GM19239 (cell line): ENCODE measurements around the gene TMEM132D.

Experiments used
- DNase-seq: peaks from one replicate; pipeline ENCODE4 v3.0.0; 2011; ENCODE audit warnings: low spot score; ENCODE audit not compliant: insufficient read length
- FAIRE-seq: peaks from 2 replicates; lab custom pipeline; 2011; peaks lifted over from hg19 to GRCh38; lab: Jason Lieb, UNC

The TMEM132D gene

DNA sequence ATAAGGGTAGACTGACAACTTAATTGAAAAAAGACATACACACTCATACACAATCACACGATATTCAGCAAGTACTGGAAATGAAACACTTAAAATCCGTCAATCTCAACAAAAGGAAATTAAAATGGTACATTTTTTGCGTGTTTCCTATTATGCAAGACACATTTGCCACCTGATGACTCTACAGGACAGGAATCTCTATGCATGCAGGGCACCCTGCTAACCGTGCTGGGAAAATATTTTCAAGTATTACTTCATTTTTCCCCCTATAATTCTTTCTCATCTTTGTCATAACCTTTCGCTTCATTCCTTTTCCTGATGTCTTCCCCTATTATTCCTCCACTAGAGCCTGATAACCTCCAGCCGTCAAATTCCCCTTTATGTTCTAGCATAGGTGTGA, 150.2 kb downstream of the TMEM132D start:
- DNase-seq = no peak
- no peak for FAIRE-seq

DNA sequence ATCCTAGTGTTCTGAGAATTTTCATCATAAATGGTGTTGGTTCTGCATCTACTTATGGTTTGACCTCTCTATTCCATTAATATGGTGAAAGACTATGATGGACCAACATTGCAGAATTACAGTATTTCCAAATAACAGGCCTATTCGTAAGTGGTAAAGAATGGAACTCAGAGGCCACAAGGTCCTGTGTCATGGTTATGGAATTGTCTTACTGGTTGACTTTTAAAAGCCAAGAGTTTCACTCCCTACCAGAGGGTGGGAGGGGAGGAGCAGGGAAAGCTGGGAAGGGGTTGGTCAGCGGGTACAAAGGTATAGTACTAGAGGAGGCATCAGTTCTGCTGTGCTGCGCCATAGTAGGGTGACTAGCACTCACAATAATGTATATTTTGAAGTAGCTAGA, 153.4 kb downstream of the TMEM132D start:
- no peak for FAIRE-seq
- no peak for DNase-seq

DNA sequence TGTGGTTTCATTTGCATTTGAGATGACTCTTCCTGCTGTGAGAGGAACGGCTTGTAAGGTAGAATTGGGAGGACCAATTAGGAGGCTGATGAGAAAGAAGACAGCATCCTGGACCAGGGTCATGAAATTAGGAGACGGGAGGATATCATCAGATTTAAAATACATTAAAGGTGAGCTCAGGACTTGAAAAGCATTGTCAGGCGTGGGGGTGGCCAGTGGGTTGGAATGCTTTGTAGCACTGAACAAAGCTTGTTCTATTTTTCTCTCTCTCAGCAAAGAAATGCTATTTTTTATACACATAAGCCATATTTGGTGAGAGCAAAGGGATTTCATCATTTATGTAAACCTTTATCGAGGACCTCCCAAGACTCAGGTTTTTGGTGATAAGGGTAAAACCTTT, 157.5 kb downstream of the TMEM132D start:
- no peak for DNase-seq
- no peak for FAIRE-seq

DNA sequence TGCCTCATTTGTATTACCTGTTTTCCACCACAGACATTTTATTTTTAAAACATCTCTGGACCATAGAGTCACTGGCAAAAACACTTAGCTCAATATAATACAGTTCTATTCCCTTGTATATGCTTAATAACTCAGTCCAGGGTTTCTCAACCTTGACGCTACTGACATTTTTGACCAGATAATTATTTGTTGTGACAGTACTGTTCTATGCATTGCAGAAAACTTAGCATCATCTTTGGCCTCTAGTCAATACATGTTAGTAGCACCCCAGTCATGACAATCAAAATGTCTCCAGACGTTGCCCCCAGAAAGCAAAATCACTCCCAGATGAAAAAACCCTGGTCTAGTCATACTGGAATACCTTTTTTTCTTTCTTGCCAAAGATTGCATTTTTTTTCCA, 174.7 kb downstream of the TMEM132D start:
- DNase-seq = no peak
- FAIRE-seq = no peak

DNA sequence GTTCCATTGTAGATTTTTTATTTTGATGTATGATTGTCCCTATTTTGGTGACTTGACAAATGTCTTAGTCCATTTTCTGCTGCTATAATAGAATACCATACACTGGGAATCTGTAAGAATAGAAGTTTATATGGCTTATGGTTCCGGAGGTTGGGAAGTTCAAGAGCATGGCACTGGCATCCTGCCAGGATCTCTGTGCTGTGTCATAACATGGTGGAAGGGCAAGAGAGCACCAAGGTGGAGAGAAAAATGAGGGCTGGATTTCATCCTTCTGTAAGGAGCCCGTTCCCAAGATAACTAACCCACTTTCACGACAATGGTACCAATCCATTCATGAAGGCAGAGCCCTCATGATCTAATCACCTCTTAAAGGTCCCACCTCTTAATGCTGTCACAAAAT, 176.7 kb downstream of the TMEM132D start:
- no peak for DNase-seq
- FAIRE-seq = no peak

DNA sequence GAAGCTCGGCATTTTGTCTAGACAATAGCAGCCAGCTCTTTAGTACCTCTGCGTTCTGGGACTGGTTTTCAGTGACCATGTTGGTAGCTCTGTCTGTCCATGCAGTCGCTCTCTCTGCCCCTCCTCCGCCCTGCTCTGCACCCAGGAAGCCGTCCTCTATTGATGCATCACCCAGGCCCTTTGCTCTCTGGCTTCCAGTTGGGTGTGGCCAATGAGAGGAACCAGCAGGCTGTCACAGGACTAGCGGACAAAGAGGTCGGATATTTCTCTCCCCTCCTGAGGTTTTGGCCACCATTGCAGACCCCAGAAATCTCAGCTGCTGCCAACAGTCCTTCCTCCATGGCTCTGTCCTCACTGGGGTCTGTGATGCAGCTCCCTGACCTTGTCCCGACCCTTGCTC, 180.6 kb downstream of the TMEM132D start:
- DNase-seq = no peak
- FAIRE-seq = no peak

DNA sequence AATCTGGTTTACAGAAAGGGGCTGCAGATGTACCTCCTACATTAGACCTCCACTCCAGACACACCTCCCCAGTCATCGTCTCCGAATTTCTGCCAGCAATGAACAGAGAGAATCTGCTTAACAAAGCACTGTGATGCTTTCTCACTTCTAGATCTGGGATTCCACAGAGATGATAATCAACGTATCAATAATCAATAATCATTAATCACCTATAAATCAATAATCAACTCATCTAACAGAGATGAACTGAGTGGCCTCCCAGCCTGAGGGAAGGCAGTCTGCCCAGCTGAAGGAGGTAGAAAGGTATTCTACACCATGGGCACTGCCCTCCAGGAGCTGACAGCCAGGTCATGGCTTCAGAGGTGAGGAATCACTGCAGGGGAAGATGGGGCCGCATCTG, 183.2 kb downstream of the TMEM132D start:
- DNase-seq (no peak), FAIRE-seq (no peak)

DNA sequence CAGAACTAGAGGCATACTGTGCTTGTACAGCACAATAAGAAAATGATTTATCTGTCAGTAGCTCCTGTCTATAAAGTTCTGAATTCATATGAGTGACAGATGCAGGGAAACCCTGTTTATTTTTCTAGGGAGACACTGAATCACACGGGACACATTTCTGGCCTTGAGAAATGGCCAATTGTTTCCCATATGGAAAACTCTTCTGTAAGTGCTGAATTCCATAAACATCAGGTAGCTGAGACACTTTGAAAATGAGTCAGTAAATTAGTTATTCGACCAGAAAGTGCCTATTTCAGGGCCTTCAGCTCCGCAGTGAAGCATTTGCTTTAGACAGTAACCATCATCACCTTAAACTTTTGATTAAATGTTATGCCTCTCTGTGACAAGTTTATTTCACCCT, 184.4 kb downstream of the TMEM132D start:
- no peak for DNase-seq
- FAIRE-seq = no peak

DNA sequence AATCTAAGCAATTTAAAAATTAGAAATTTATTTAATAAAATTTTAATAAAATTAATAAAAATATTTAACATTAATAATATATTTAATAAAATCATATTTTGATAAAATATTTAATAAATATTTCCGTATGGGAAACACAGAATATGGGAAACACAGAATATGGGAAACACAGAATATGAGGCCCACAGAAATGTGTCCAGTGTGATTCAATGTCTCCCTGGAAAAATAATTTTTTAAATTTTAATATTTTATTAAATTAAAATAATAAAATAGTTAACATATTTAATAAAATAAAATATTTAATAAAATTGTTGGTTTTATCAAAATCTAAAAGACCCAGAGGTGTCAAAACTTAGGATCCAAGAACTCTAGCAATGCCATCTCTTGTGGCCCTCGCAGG, 186.4 kb downstream of the TMEM132D start:
- no peak for FAIRE-seq

DNA sequence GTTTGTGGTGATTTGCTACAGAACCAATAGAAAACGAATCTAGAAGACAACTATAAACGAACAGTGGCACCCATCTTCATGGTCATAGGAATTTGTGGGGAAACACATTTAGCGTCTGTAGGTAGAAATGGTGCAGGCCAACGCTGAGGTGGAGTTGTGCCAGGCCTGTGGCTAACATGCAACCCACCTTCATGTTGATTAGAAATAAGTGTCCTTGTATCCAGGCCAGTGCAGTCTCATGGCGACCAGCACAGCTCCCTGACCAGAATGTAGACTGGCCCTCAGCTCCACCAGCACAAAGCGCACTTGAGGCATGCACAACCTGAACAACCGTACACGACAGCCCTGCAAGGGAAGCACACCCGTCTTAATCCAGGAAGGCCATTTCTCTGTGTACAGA, 187.0 kb downstream of the TMEM132D start:
- no peak for DNase-seq
- no peak for FAIRE-seq

More for the DNA sequence above, 186.4 kb downstream of the TMEM132D start:
- no peak for DNase-seq

DNA sequence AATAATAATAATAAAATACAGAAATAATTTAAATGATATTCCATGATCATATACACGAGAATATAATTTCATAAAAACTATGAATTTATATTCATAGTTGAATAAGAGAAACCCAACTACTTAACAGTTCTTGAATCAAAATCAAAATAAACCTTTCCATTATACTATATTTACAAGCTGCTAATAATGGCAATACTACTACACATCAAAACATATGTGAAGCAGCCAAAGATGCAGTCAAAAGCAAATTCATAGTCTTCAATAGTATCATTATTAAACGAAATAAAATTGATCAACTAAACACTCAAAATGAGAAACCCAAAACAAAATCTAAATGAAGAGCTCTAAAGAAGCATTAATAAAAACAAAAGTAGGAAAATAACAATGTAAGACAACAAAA, 197.1 kb downstream of the TMEM132D start:
- no peak for DNase-seq
- FAIRE-seq = no peak

DNA sequence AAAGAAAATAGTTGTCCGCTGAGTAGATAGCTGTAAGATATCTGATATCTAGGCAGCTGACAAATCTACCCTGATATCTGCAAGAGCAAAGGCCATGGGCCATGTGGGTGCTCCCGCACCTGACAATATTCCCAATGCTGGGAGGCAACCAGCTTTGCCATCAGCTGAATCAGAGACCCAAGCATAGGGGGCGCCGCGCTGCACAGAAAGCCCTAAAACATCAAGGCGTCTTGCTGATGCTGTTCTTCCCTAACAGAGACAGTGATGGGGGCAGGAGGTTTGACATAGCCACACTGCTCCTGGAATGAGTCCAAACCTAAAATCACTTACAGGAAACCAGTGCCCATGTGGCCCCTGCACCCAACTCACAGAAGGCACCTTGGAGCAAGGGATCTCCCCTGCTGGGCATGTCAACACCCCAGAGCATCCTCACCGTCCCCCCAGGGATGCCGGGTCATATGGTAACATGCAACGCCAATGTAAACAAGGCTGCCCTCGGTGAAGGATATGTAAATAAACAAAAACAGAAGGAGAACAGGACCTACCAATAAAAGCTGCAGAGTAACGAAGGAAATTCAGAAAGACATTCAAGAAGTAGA, 199.5 kb downstream of the TMEM132D start:
- DNase-seq (no peak), FAIRE-seq (no peak)

DNA sequence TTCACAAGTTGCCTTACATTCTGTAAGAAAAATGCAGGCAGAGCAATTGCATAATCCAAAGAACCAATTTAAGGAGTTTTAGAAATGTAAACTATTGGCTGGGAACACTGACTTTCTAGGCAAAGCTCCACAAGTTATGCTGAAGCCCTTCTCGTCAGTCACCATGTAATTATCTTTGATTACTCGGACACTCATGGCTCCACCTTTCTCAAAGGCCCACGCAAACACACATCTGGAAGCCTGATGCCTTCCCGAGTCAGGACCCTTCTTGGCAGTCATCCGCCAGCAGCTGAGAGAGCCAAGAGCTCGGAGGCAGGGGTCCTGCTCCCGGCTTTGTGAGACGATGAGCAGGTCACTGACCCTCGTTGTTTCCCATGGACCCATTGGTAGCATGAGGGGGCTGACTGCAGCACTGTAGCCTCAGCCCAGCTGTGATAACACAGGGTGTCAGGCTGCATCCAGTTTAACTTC, 202.2 kb downstream of the TMEM132D start:
- no peak for FAIRE-seq
- no peak for DNase-seq

DNA sequence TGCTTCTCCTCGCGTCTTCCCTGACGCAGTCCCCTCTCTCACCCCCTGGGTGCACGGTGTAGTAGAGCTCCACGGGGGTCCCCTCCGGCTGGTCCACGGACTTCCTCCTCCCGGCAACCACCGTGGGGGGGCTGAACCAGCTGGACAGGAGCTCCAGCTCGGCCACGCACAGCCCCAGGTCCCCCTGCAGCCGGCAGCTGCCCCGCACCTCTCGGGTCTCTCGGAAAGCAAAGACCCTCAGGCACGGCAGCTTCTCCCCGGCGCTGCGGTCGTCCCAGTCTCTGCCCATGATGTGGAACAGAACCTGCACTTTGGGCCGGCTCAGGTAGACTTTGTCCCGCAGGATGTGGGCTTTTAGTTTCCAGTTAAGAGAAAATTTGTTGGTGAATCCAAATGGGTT, 203.8 kb downstream of the TMEM132D start:
- FAIRE-seq (no peak), DNase-seq (no peak)

DNA sequence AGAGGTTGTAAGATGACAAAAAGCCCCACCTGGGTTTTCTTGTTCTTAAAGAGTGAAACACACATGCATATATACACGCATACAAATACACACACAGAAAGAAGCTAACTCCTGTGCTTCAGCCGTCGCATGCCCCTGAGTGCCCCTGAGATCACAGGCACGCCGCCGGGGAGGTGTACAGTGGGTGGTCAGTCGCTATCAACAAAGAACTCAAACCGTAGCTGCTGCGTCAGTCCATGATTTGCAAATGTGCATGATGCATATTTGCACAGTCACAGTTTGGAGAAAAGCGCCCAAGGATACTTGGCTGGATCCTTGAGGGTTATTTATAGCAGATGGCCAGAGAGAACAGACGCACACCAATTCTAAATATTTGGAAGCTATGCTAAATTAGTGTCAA, 206.9 kb downstream of the TMEM132D start:
- FAIRE-seq (no peak), DNase-seq (no peak)

DNA sequence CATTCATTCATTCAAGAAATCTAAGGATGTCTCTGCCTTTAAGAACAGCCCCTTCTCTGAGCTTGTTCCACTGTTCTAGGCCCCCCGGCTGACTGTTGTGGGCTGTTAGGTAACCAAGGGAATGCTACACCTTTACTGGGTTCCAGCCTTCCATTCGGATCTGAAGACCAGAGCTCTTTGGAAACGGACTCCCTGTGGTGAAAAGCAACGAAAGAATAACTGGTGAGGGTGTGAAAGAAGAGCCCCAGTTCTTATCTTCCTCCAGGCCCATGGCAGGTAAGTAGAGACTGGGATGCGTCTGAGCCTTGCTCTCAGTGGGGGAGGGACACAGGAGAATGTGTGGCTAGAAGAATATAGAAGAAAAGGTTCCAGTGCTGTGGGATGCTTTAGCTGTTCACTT, 207.4 kb downstream of the TMEM132D start:
- FAIRE-seq (no peak), DNase-seq (no peak)

DNA sequence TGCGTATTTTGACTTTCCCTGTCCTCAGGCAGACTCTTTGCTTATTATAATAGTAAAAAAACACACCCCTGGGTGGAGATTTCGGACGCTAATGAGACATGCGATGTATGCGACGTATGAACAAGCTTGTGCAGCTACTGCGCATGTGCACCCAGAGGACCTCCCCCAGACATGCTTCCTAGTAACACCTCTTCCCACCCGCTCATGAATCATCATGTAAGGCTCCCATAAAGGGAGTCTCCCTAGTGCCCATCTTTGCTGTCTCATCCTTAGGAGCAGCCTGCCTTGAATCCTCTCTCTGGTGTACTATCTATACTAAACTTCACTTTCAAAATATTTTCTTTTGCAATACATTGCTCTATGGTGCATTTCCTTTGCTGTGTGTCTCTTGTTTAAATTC, 210.1 kb downstream of the TMEM132D start:
- FAIRE-seq (no peak), DNase-seq (no peak)

DNA sequence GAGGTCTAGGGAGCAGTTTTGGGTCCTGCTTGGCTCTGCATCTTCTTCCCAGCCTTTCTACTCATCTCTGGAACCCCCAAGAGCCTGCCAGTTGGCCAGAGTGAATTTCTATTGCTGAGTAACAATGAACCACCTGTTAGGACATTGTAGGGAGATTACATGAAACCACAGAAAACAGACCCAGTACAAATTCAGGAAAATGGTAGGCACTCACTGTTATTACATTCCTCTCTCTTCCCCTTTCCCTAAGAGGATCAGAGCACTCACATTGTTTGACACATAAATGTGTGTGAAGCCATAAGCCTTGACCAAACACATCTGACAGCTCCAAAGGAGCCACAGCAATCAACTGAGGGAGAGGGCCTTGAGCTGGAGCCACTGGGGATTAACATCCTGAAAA, 216.1 kb downstream of the TMEM132D start:
- FAIRE-seq (no peak), DNase-seq (no peak)

DNA sequence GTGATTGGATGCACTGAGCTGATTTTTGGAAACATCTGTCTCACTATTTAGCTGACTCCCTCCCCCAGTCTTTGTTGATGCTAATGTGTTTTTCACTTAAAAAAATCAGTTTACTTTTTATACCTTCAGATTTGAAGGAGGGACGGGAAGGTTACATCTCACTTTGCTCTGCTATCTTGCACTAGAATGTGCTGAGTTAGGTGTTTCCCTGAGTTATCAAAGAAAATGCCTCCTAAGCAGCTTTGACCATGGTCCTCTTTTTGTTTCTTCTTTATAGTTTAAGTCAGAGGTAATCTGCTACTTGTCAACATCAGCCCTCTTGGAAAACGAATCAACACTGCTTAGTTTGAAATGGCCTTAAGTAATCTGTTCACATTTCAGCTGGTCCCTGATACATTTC, 222.0 kb downstream of the TMEM132D start:
- FAIRE-seq (no peak), DNase-seq (no peak)

DNA sequence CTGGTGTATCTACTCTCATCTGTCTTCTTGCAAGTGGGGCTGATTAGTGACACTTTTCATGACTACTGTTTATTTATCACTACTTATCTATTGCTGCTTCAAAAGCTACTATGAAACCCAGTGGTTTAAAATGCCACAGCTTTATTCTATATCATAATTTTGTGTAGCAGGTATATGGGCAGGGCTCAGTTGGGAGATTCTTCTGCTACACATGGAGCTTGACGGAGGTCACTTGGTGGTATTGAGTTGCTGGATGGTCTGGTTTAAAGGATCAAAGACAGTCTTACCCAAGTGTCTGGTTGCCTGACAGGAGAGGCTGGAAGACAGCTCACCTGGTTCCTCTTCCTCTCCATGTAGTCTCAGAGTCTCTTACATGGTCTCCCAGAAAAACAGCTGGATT, 222.7 kb downstream of the TMEM132D start:
- DNase-seq (no peak), FAIRE-seq (no peak)

DNA sequence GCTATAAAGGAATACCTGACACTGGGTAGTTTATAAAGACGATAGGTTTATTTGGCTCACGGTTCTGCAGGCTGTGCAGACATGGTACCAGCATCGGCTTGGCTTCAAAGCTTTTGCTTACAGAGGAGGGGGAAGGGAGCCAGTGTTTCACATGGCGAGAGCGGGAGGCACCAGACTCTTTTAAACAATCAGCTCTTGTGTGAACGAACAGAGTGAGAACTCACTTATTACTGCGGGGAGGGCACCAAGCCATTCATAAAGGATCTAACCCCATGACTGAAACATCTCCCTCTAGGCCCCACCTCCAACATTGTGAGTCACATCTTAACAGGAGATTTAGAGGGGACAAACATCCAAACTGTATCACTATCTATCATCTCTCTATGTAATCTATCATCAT, 227.4 kb downstream of the TMEM132D start:
- FAIRE-seq (no peak), DNase-seq (no peak)

DNA sequence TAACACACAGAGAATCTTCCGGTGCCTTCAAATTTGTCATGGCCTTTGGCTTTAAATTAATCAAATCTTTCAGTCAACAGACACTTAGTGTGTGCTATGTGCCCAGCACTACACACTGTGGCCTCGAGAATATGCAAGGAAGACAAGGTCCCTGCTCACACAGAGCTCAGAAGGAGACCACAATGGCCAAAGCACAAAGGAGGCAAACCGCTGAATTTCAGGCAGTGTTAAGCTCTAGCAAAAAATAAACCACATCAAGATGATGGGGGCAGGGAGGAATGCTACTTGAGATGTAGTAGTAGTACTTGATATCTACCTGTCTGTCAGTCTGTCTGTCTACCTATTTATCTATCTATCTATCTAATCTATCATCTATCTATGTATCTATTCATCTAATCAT, 227.9 kb downstream of the TMEM132D start:
- FAIRE-seq (no peak), DNase-seq (no peak)

DNA sequence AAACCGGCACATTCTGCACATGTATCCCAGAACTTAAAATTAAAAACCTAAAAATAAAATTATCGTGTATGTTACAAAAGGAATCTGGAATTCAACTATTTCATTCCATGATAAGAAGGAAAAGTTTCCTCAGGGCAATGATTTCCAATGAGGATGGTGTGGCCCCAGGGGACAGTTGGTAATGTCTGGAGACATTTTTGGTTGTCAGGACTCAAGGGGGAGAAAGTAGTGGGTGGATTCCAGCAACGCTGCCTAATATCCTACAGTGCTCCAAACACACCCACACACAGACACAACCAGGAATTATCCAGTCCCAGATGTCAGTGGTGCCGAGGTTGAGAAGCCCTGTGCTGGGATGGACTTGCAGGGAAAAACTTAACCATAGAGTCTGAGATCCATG, 228.3 kb downstream of the TMEM132D start:
- no peak for DNase-seq
- no peak for FAIRE-seq
